NT2/D1 (cell line): ENCODE results near the gene PDGFC.

Source experiments
- DNase-seq: peaks from one replicate; pipeline ENCODE4 v3.0.0-alpha.2; 2011; ENCODE audit warnings: low read depth, low spot score
- H3K27me3 ChIP-seq: 2 replicates; pipeline ENCODE4 v1.6.0; 2011; ENCODE audit warnings: mild to moderate bottlenecking; ENCODE audit not compliant: insufficient read length, insufficient read depth
- H3K36me3 ChIP-seq: 2 replicates; pipeline ENCODE4 v1.6.1; 2011; ENCODE audit warnings: mild to moderate bottlenecking, low read length, mixed read lengths; ENCODE audit not compliant: insufficient read depth, insufficient read length
- H3K4me1 ChIP-seq: 2 replicates; pipeline ENCODE4 v1.5.1; 2011; ENCODE audit not compliant: insufficient read depth, insufficient read length
- H3K4me3 ChIP-seq: 2 replicates; pipeline ENCODE4 v1.5.1; 2011; ENCODE audit warnings: low read depth; ENCODE audit not compliant: insufficient read length
- H3K9ac ChIP-seq: 2 replicates; pipeline ENCODE4 v1.6.0; 2011; ENCODE audit warnings: low read depth; ENCODE audit not compliant: insufficient read length
- H3K9me3 ChIP-seq: 2 replicates; pipeline ENCODE4 v1.5.1; 2011; ENCODE audit warnings: mild to moderate bottlenecking, low read length; ENCODE audit not compliant: insufficient read depth
- SUZ12 ChIP-seq: IDR thresholded peaks from 2 replicates; pipeline ENCODE4 v1.6.1; 2011; ENCODE audit not compliant: insufficient read length, insufficient read depth; ENCODE audit errors: extremely low read depth
- YY1 ChIP-seq: IDR thresholded peaks from 2 replicates; pipeline ENCODE4 v1.6.1; 2011; ENCODE audit not compliant: insufficient read length, insufficient read depth
- ZNF274 ChIP-seq: IDR thresholded peaks from 2 replicates; pipeline ENCODE4 v1.6.1; 2011; ENCODE audit warnings: mild to moderate bottlenecking, low read depth, low read length

The PDGFC gene

GRCh38 chr4:156949373-156949814 lies 22.2 kb downstream of the PDGFC start:
- no peak for DNase-seq
- no peaks in the 10 kb centered on the region for H3K4me1 ChIP-seq
- no peak for TF ChIP-seq ZNF274
- TF ChIP-seq SUZ12, result no peak
- TF ChIP-seq YY1, result no peak

GRCh38 chr4:156948738-156949137 lies 22.9 kb downstream of the PDGFC start:
- no peak for DNase-seq
- Histone ChIP-seq H3K4me3 (no peak overlapping the region), H3K36me3 (no peaks in the 10 kb centered on the region), H3K4me1 (no peaks in the 10 kb centered on the region), H3K9ac (no peak overlapping the region), H3K9me3 (no peaks in the 10 kb centered on the region), H3K27me3 (no peaks in the 10 kb centered on the region)
- TF ChIP-seq ZNF274 (no peak), SUZ12 (no peak), YY1 (no peak)

More at GRCh38 chr4:156949373-156949814, 22.2 kb downstream of the PDGFC start:
- Histone ChIP-seq H3K9ac (no peak overlapping the region), H3K4me3 (no peak overlapping the region), H3K27me3 (no peaks in the 10 kb centered on the region), H3K36me3 (no peaks in the 10 kb centered on the region), H3K9me3 (no peaks in the 10 kb centered on the region)

- no peak for TF ChIP-seq YY1
- no peak for TF ChIP-seq SUZ12
- no peak for TF ChIP-seq ZNF274
- Histone ChIP-seq H3K36me3 (no peaks in the 10 kb centered on the region), H3K9me3 (no peaks in the 10 kb centered on the region), H3K27me3 (no peaks in the 10 kb centered on the region), H3K9ac (no peak overlapping the region), H3K4me3 (no peak overlapping the region), H3K4me1 (no peaks in the 10 kb centered on the region)
- DNase-seq, result no peak
These were observed 23.5 kb downstream of the PDGFC start for GRCh38 chr4:156948133-156948532.

GRCh38 chr4:156946516-156947424 lies 24.8 kb downstream of the PDGFC start:
- TF ChIP-seq SUZ12 (no peak), ZNF274 (no peak), YY1 (no peak)
- no peaks in the 10 kb centered on the region for H3K4me1 ChIP-seq
- DNase-seq, result no peak
- no peaks in the 10 kb centered on the region for H3K9me3 ChIP-seq
- no peak overlapping the region for H3K4me3 ChIP-seq
- no peaks in the 10 kb centered on the region for H3K27me3 ChIP-seq
- no peak overlapping the region for H3K9ac ChIP-seq
- H3K36me3 ChIP-seq, result no peaks in the 10 kb centered on the region

DNA sequence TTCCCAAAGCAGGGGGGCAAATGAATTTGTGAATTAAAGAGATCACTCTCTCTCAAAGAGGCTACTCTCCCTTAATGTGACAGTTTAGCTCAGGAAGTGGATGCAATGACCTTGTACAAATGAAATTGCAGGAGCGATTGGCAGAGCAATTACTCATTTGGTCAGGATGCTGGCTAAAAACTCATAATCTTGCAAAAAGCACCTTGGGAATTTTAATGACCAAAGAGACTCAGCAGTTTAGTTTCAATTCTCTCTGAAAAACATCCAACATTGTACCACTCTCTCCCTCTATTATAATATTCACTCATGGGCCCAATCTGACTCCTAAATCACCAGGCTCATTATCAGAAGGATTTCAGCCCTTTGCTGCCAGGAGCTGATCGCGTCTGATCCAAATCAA lies 26.1 kb downstream of the PDGFC start:
- DNase-seq, result no peak
- Histone ChIP-seq H3K9me3 (no peaks in the 10 kb centered on the region), H3K4me3 (no peak overlapping the region), H3K36me3 (no peaks in the 10 kb centered on the region), H3K4me1 (no peaks in the 10 kb centered on the region), H3K27me3 (no peaks in the 10 kb centered on the region), H3K9ac (no peak overlapping the region)
- TF ChIP-seq SUZ12, result no peak

DNA sequence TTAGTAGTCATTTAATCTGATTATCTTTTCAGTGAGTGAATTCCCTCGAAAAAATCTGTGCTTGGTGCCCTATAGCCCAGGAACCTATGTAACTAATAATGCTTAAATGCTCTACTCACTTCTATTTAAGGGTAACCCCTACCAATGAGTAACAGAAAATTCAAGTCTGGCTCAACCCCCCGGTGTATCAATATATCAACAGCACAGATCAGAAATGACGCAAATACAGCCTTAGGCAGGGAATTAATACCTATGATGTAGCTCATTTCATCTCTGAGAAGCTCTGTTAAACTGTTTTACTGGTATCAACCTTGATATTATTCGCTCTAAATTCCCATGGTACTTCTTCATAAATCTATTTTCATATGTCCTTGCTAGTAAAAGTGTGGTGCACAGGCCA lies 28.6 kb downstream of the PDGFC start:
- Histone ChIP-seq H3K36me3 (no peaks in the 10 kb centered on the region), H3K9me3 (no peaks in the 10 kb centered on the region), H3K4me1 (no peaks in the 10 kb centered on the region), H3K9ac (no peak overlapping the region), H3K4me3 (no peak overlapping the region), H3K27me3 (no peaks in the 10 kb centered on the region)
- DNase-seq, result no peak
- TF ChIP-seq YY1 (no peak), ZNF274 (no peak), SUZ12 (no peak)

DNA sequence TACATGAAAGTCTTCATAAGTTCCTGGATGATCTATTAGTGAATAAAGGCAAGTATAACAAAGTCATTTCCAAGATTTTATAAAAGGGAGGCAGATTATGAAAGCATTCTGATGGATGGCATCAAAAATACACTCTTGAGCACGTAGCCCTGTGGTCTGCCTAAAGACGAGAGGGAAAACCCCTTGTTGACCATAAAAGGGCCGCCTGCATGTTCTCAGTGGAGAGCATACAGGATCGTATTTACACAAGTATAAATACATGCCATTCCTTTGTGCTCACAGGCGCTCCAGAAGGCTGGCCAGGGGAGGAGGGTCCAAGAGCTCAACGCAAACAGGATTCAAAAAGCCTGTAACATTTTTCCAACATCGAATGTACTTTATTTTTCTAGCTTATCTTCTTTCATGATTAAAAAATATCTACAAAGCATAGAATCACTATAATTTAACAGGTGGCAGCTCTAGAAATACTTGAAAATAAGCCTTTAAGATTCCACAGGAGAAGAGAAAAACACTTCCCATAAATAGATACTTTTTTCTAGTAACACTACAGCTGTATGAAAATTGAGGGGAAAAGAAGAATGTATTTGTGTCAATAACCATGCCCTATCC lies 29.6 kb downstream of the PDGFC start:
- DNase-seq, result peak; percentile 6
- Histone ChIP-seq H3K27me3 (no peaks in the 10 kb centered on the region), H3K9me3 (no peaks in the 10 kb centered on the region), H3K4me3 (no peak overlapping the region), H3K36me3 (no peaks in the 10 kb centered on the region), H3K4me1 (no peaks in the 10 kb centered on the region), H3K9ac (no peak overlapping the region)
- no peak for TF ChIP-seq ZNF274
- TF ChIP-seq YY1, result no peak
- no peak for TF ChIP-seq SUZ12

DNA sequence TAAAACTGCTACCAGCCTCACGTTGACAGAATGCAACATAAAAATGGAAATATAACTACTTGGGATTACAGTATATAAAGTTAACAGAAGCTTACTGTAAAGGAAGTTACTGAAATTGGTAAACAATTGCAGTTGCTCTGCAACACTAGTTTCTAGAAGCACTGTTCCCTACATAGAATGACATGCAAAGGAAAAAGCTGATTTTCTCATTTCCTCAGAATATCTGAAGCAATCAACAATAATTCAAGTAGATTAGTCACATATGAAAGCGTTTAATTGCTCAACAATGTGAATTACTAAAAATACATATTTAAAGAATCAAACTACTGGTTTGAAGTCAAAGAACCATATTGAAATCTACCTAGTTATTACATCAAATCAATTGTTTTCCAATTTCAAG lies 31.8 kb downstream of the PDGFC start:
- no peaks in the 10 kb centered on the region for H3K36me3 ChIP-seq
- DNase-seq, result no peak
- no peak overlapping the region for H3K9ac ChIP-seq
- H3K9me3 ChIP-seq, result no peaks in the 10 kb centered on the region
- H3K4me3 ChIP-seq, result no peak overlapping the region
- H3K27me3 ChIP-seq, result no peaks in the 10 kb centered on the region
- no peaks in the 10 kb centered on the region for H3K4me1 ChIP-seq
- TF ChIP-seq ZNF274, result no peak
- TF ChIP-seq SUZ12, result no peak
- no peak for TF ChIP-seq YY1
